Glutamatergic neuron (in vitro differentiated cells): ENCODE data around the gene TMEM81. TPM values are rescaled to one million over a fixed set of nuclear protein-coding genes. Genes with fewer than 3 reads are reported as not detected.

Source experiments
- DNase-seq: peaks from one replicate; pipeline ENCODE4 v3.0.0; 2022
- H3K27ac Mint-ChIP-seq: one replicate; pipeline ENCODE4 v1.8.0; 2020; ENCODE audit warnings: mild to moderate bottlenecking, mixed read lengths, inconsistent platforms; ENCODE audit not compliant: unreplicated experiment
- H3K27me3 Mint-ChIP-seq: one replicate; pipeline ENCODE4 v1.8.0; 2020; ENCODE audit warnings: mild to moderate bottlenecking, moderate library complexity, mixed read lengths, inconsistent platforms; ENCODE audit not compliant: unreplicated experiment
- H3K36me3 Mint-ChIP-seq: one replicate; pipeline ENCODE4 v1.8.0; 2020; ENCODE audit warnings: mild to moderate bottlenecking, mixed read lengths, inconsistent platforms; ENCODE audit not compliant: unreplicated experiment
- H3K4me1 Mint-ChIP-seq: one replicate; pipeline ENCODE4 v1.8.0; 2020; ENCODE audit warnings: mild to moderate bottlenecking, low read depth, mixed read lengths, inconsistent platforms; ENCODE audit not compliant: unreplicated experiment
- H3K4me3 Mint-ChIP-seq: one replicate; pipeline ENCODE4 v1.8.0; 2020; ENCODE audit warnings: mild to moderate bottlenecking, mixed read lengths, inconsistent platforms; ENCODE audit not compliant: unreplicated experiment
- H3K9me3 Mint-ChIP-seq: one replicate; pipeline ENCODE4 v1.8.0; 2020; ENCODE audit warnings: mild to moderate bottlenecking, moderate library complexity, mixed read lengths, inconsistent platforms; ENCODE audit not compliant: unreplicated experiment
- CTCF ChIP-seq: fragments of 200-600 bp; sonication (generic); IDR thresholded peaks from one replicate; pipeline ENCODE4 v1.5.0; 2021; ENCODE audit not compliant: partially characterized antibody, unreplicated experiment
- total RNA-seq: library from RNA; stranded (reverse); fragmentation: NEBNext Ultra II Directional; extraction: Animal tissue kit (Norgen Biotek cat#: 25700); gene quantifications from one replicate; pipeline ENCODE4 v1.2.1, GENCODE V29; 2021; ENCODE audit not compliant: unreplicated experiment

TMEM81 gene
- total RNA-seq, 1 donor from 2014 or later: 9.3 TPM

- peaks cover 30% of the 10 kb centered on the region for H3K4me1 Mint-ChIP-seq
- DNase-seq: no peak
- no peak for TF ChIP-seq CTCF
- peaks cover 13% of the 10 kb centered on the region for H3K9me3 Mint-ChIP-seq
- no peak overlapping the region for H3K4me3 Mint-ChIP-seq
- peak overlapping the region; percentile 39 for H3K27ac Mint-ChIP-seq
- peaks cover 5% of the 10 kb centered on the region for H3K36me3 Mint-ChIP-seq
- H3K27me3 Mint-ChIP-seq: peaks cover 14% of the 10 kb centered on the region
These were observed 24.6 kb downstream of the TMEM81 start for GRCh38 chr1:205059660-205060059.

GRCh38 chr1:205058853-205059252, 25.4 kb downstream of the TMEM81 start:
- Mint-ChIP-seq H3K4me1 (peaks cover 35% of the 10 kb centered on the region), H3K27me3 (peaks cover 14% of the 10 kb centered on the region), H3K9me3 (peaks cover 13% of the 10 kb centered on the region), H3K4me3 (no peak overlapping the region), H3K27ac (peak overlapping the region; percentile 33), H3K36me3 (peaks cover 4% of the 10 kb centered on the region)
- no peak for DNase-seq
- TF ChIP-seq CTCF: no peak

- H3K27ac Mint-ChIP-seq: no peak overlapping the region
- H3K36me3 Mint-ChIP-seq: no peaks in the 10 kb centered on the region
- DNase-seq: no peak
- TF ChIP-seq CTCF: no peak
- H3K4me3 Mint-ChIP-seq: no peak overlapping the region
- peaks cover 19% of the 10 kb centered on the region for H3K27me3 Mint-ChIP-seq
- peaks cover 43% of the 10 kb centered on the region for H3K4me1 Mint-ChIP-seq
- H3K9me3 Mint-ChIP-seq: peaks cover 16% of the 10 kb centered on the region
These were observed 26.3 kb downstream of the TMEM81 start for GRCh38 chr1:205057808-205058575.

DNA sequence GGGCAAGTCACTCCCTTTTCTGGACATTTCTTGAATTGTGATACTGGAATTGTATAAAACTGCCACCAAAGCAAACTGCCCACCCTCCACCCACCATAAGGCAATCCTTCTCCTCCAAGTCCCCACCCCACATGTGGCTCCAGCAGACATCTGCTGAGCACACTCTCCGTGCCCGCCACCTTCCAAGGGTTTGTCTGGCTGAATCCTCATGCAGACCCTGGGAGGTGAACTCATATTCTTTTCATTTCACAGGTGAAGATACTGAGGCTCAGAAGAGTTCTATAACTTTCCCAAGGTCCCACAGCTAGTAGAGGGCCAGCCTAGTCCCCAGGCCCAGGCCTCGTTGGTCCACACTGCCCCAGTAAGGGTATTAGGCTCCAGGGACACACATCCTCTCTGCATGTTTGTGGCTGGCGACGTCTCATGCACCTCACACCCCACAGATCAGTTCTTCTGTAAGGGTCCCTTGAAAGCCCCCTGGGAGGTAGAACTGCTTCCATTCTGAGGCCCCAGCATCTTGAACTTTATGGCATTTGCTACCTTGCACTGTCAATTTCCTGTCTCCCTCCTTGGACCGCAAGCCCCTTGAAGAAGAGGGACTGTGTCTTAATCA, 27.2 kb downstream of the TMEM81 start:
- Mint-ChIP-seq H3K4me3 (peak overlapping the region; percentile 55), H3K36me3 (no peaks in the 10 kb centered on the region), H3K9me3 (peaks cover 17% of the 10 kb centered on the region), H3K27ac (peak overlapping the region; percentile 85), H3K4me1 (peaks cover 49% of the 10 kb centered on the region), H3K27me3 (peaks cover 21% of the 10 kb centered on the region)
- TF ChIP-seq CTCF: no peak
- no peak for DNase-seq

DNA sequence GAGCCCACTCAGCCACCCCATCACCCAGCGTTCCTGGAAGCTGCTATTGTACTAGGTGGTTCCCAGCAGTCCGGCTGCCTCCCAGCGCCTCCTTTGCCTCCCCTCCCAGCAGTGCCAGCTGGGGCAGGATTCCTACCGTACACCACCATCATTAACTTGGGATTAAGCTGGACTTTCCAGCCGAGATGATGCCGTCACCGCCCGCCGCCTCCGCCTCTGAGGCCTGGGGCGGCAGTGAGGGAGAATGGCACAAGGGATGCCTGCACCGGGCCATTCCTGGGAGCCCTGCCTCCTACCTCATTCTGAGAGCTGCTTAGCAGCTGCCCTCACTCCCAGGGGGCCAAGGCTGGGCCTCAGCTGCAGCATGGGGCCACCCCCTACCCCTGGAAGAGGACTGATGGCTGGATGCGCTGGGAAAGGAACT, 28.1 kb downstream of the TMEM81 start:
- H3K27me3 Mint-ChIP-seq: peaks cover 21% of the 10 kb centered on the region
- DNase-seq: peak; percentile 85
- H3K27ac Mint-ChIP-seq: peak overlapping the region; percentile 85
- H3K9me3 Mint-ChIP-seq: peaks cover 14% of the 10 kb centered on the region
- H3K4me1 Mint-ChIP-seq: peaks cover 49% of the 10 kb centered on the region
- no peaks in the 10 kb centered on the region for H3K36me3 Mint-ChIP-seq
- H3K4me3 Mint-ChIP-seq: peak overlapping the region; percentile 55
- no peak for TF ChIP-seq CTCF
